GM19193 (cell line): Measurements from ENCODE around the gene PRCD.
A peak's percentile ranks its signal among the peaks of the same experiment; 100 is the strongest.

Experiments used
- POLR2A ChIP-seq: IDR thresholded peaks from 4 replicates; pipeline ENCODE4 v1.6.1; 2011; ENCODE audit not compliant: insufficient read depth, insufficient read length; ENCODE audit errors: extremely low read depth

Gene PRCD

GRCh38 chr17:76539631-76540271 is at the start of gene PRCD:
Gene PRCD (plus strand): TSS chr17:76540044. CDS start chr17:76540142, 98 bp downstream.
- no peak for TF ChIP-seq POLR2A

GRCh38 chr17:76490112-76490710 is 49.6 kb upstream of the PRCD start:
- no peak for TF ChIP-seq POLR2A

GRCh38 chr17:76491271-76492122 is 48.3 kb upstream of the PRCD start:
- no peak for TF ChIP-seq POLR2A

- TF ChIP-seq POLR2A = no peak
These were observed 47.5 kb upstream of the PRCD start for GRCh38 chr17:76492123-76492988.

GRCh38 chr17:76492989-76493501 is 46.8 kb upstream of the PRCD start:
- peak; percentile 42 for TF ChIP-seq POLR2A

- TF ChIP-seq POLR2A = peak; percentile 17
These were observed 46.2 kb upstream of the PRCD start for GRCh38 chr17:76493505-76494167.

GRCh38 chr17:76495663-76496400 is 44.0 kb upstream of the PRCD start:
- no peak for TF ChIP-seq POLR2A

GRCh38 chr17:76496464-76496863 is 43.4 kb upstream of the PRCD start:
- no peak for TF ChIP-seq POLR2A

- TF ChIP-seq POLR2A = no peak
These were observed 42.2 kb upstream of the PRCD start for GRCh38 chr17:76497699-76497978.

GRCh38 chr17:76497979-76498875 is 41.6 kb upstream of the PRCD start:
- TF ChIP-seq POLR2A = peak; percentile 15

GRCh38 chr17:76498876-76499251 is 41.0 kb upstream of the PRCD start:
- no peak for TF ChIP-seq POLR2A

GRCh38 chr17:76499267-76499667 is 40.6 kb upstream of the PRCD start:
- TF ChIP-seq POLR2A = no peak
